GM21381 (cell line): ENCODE results near the gene MAPK8IP1.

Experiments used
- ATAC-seq: cut with Tn5 transposase; IDR thresholded peaks from one replicate; pipeline ENCODE4 v1.9.1; 2021; ENCODE audit warnings: mild to moderate bottlenecking, moderate library complexity; ENCODE audit not compliant: unreplicated experiment

MAPK8IP1 gene

DNA sequence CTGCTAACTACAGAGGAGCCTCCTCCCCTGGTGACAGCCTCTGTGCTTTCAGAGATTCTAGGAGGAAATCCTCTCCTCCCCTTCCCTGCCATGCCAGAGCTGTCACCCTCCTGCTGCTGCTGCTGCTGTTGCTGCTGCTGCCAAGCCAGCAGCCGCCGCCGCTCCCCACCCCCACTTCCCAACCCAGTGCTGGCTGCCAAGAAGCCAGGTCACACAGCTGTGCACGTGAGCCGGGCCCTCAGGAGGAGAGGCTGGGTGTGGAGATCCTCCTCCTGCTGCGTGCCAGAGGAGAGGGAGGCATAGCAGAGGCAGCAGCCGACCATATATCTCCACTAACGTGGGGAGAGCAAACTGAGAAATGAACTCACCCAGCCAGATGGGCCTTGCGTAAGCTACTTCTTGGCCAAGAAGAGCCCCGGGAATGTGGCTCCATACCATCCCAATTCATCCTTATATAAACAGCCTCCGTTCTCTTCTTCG lies 25.8 kb upstream of the MAPK8IP1 start:
- ATAC-seq, result no peak

GRCh38 chr11:45860348-45860747 lies 25.1 kb upstream of the MAPK8IP1 start:
- ATAC-seq, result no peak

GRCh38 chr11:45860764-45861510 lies 24.5 kb upstream of the MAPK8IP1 start:
- ATAC-seq, result no peak

GRCh38 chr11:45864041-45864440 lies 21.4 kb upstream of the MAPK8IP1 start:
- ATAC-seq, result no peak

- ATAC-seq, result no peak
Observed at GRCh38 chr11:45869551-45869950, 15.9 kb upstream of the MAPK8IP1 start.

- no peak for ATAC-seq
Observed at GRCh38 chr11:45870706-45871105, 14.7 kb upstream of the MAPK8IP1 start.

DNA sequence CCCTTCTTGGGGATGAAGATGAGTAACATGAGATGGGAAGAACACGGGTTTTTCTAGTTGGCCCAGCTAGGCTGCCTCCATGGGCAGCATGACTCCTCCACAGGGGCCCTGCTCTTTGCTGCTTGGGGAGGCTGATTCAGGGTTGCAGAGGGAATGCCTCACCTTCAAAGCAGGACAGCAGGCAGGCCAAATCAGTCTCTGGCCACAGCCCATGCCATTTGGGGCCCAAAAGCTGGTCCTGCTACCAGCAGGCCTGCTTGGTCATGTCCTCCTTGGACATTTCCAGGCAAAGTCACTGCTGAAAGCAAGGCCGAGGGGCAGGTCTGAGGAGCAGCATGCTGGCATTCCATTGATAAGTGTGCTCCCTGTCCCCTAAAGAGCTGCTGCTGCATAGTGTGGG lies 13.8 kb upstream of the MAPK8IP1 start:
- ATAC-seq, result no peak

DNA sequence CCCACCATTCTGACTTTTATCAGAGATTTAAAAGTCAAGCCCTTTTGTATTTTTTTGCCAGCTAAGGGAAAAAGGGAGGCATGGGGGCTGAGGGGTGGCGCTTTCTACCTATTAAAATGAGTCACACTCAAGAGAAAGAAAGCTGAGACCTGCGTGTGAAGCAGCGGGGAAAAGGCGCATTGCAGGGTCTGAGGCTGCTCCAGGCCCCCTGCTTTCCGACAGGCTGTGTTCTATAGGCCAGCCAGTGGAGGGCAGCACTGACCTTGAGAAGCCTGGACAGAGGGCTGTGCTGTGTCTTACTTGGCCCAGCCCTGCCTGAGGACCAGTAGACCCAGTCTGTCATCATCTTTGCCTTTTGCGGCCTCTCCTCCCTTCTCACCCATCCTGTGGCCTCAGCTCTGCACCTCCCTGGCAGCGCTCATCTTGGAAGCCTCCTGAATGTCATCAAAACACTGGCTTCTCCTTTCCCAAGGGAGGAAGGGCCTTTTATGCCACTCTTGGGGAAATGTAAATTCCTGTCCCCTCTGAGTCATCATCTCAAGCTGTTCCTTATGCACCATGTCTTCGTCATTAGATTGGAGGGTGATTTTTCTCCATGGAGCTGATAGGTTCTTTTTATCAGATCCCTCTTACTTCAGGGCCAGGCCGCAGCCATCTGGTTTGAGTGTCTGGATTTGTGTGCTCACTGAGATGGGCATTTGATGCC lies 12.6 kb upstream of the MAPK8IP1 start:
- ATAC-seq, result no peak

DNA sequence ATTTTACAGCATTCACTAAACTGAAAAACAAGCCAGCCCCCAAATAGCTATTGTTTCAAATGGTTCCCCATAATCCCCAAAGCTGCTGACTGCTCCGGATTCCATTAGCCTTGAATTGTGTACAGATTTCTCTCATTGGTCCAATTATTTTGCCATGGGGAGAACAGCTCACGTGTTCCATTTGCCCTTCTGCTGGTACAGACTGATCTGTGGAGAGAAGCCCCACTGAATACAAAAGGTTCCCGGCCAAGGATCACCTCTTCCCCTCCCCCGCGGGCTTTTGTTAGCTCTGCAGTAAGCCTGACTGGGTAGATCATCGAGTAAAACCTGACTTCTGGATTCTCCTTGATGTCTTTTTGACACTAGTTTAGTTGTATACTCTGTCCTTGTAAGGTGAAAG lies 9.1 kb upstream of the MAPK8IP1 start:
- no peak for ATAC-seq

DNA sequence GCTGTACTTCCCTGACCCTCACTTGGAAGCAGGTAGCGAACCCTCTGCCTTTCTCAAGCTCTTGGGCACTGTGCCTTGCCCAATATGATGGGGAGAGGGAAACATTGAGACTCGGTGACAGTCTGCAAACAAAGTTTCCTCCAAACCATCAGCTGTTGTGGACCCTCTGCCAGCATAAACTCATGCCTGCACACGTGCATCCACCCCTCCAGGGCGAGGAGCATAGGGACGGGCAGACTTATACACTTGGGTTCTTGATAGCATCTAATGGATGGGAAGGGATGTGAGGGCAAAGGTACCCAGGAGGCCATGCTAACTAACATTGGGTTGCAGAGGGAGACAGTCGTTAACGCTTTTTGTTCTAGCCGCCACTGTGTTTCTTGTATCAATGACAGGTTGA lies 8.2 kb upstream of the MAPK8IP1 start:
- no peak for ATAC-seq

DNA sequence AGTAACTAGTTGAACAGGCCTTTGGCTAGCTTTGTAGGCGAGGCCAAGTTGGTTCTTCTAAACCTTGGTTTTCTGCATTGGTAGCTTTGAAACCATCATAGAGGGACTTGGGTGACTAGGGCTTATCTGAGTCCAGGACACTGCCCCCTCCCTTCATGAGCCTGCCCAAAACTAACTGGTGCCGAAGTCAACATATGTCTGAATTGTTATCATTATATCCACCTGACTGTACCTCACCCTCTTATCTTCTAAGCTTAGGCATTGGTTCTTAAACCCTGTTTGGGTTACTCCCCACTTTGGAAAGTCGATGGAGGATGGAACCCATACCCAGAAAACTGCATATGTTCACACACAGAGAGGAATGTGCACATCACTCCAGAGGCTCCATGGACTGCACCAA lies 7.6 kb upstream of the MAPK8IP1 start:
- no peak for ATAC-seq

GRCh38 chr11:45879803-45880686 lies 5.4 kb upstream of the MAPK8IP1 start:
- ATAC-seq, result no peak

DNA sequence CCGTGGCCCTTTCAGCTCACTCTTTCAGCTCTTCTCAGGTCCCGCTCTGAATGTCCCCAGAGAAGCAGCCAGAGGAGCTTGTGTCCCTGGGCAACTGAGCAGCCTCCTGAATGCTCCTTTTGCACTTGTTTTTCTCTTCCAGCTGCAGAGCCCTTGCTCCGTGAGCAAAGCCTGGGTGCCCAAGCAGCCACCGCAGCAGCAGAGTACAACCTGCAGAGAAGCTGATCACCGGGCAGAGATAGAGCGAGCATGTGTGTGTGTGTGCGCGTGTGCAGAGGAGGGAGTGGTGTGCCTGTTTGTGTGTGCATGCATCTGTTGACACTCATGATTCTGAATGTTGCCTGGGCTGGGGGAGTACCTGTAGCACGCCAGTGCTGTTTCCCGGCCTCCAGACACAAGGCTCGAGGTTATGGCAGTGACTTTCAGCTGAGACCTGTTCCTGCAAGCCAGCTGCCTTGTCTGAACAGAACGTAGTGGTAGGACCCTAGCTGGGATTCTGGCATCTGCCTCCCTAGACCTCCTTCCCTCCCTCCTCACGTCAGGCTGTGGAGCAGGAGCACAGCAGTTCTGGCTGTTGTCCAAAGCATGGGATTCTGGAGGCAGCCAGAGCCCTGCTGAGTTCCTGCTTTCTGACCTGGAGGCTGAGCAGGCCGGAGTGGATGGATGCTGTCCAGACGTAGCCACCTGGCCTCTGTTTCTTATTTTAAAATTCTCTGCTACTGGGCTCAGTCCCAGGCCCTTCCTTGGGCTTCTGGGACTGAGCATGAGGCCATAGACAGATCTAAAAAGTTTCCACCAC lies 4.5 kb upstream of the MAPK8IP1 start:
- no peak for ATAC-seq

DNA sequence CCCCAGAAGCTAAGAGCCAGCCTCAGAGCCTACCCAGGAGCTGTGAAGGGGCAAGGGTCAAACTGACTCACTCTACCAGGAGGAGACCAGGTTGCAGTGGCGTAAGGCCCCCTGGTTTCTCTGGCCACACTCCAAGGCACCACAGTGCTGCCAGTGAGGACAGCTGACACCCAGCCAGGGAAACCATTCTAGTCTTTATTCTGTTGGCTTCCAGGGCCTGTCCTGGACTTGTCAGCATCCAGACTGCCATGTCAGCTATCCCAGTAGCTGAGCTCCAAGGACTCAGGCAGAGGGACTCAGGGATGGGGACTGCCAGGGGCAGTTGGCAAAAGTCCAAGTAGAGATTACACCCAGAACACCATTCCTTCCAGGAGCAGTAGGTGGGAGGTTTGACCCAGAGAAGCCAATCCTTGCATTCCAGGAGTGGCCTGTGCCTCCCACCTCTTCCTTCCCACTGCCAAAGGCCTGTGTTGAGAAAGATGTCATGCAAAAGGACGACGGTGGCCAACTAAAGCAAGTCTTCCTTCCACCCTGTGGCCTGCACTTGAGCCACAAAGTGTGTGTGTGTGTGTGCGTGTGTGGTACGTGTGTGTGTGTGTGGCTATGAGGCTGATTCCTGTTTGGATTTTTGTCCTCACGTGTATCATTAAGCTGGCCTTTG lies 3.6 kb upstream of the MAPK8IP1 start:
- no peak for ATAC-seq

GRCh38 chr11:45884596-45885185 lies 760 bp upstream of the MAPK8IP1 start:
- ATAC-seq, result no peak

GRCh38 chr11:45885921-45886721 lies 670 bp downstream of the MAPK8IP1 start:
- no peak for ATAC-seq

DNA sequence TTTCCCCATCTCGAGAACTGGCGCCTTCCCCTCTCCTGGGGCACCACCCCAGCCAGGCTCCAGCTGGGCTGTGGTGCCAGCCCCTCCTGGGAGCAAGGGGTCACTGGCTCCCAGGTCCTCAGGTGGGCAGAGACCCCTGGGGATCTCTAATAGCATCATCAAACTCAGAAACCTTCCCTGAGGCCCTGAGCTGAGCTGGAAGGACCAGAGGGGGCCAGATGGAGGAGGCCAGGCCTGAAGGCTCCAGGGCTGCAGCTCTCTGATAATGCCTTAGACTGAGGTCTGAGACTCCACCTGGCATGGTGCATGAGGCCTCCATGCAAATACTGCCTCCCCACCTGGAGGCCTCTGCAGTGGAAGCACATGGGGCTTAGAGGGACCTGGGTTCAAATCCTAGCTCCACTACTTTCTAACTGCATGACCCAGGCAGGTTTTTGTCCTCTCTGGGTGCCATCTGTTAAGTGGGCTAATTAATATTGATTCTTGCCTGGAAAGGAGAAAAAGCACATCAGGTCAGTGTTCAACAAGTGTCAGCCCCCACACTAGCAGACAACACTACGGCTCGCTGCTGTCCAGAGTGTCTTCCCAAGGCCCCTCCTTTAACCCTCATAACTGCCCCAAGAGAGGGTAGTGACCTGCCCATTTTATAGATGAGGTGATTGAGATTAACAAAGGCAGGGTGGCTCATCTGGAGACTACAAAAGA lies 1.5 kb downstream of the MAPK8IP1 start:
- no peak for ATAC-seq

DNA sequence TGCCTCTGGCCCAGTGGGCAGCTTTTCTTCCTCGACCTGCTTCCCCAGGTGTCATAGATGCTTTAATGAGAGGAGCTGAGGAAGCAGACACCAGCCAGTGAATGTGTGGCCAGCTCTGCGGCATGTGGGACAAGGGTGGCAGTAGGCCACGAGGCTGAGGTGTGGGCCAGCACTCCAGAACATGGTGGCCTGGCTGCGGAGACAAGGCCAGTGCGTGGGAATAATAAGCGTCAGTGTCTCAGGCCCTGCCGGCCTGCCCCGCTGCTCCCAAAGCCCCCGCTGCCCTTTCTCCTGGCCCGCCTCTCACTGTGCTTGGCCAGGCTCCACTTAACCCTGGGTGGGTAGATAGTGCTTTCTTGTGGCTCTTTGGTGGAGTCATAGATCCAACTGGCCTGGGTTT lies 2.1 kb downstream of the MAPK8IP1 start:
- no peak for ATAC-seq
